NCI-H2029 treated with DMSO at 0.1 percent for 48 hours (cell line): ENCODE data around the gene KBTBD12.

Experiments
- DNase-seq: peaks from one replicate; lab custom pipeline; 2025; lab: John Stamatoyannopoulos, UW

Gene KBTBD12

DNA sequence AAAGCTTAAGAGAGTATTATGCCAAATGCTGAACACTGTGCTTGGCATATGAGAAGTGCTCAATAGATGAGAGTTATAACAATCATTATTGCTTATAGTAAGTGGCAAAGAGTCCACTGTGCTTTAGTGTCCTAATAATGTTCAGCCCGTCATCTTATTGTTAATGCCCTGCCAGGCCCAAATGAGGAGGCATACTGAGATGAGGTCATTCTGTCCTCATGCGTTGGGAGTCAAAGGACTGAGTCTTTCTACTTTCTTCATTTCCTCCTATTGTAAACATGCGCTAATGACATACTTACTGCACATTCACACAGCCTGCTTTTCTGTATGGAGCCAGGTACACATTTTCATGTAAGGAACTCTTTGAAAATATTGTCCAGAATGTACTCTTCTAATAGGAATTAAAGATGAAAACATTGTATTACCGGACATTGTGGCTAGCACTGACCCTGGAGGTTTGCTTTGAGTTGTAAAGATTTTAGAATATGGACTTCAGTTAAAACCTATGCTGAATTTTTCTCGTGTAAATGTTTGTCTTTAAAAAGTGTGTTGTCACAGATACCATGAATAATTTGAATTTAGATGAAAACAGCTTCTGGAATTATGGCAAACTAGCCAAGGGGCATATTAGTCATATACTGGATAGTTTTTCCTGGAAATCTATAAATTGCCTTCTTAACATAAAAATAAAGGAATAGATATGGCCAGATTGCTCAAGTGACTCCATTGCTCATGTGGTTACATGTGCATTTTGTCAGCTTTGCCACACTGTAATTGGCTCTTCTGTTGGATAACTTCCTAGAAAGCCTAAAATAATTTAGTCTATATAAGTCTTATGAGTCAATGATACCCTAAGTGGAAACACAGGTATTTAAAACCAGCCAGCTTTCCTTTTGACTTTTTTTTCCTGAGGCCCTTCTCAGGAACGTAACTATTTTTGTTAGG lies 38.3 kb downstream of the KBTBD12 start:
- no peak for DNase-seq

DNA sequence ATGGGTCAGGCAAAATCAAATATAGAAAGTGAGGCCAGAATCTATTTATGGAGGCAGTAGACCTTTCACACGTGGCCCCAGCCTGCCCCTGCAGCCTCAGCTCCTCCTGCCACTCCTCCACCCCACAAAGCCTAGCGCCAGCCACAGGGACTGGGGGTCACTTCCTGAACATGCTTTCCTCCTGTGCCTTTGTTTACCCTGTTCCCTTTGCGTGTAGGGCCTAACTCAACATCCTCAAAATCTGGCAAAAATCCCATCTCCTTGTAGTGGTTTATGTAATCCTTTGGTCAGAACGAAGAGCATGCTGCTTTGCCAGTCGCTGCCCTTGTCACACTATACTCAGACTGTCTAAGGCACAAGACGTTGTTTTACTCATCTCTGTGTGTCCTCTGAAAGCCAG lies 39.6 kb downstream of the KBTBD12 start:
- peak; percentile 76 for DNase-seq

DNA sequence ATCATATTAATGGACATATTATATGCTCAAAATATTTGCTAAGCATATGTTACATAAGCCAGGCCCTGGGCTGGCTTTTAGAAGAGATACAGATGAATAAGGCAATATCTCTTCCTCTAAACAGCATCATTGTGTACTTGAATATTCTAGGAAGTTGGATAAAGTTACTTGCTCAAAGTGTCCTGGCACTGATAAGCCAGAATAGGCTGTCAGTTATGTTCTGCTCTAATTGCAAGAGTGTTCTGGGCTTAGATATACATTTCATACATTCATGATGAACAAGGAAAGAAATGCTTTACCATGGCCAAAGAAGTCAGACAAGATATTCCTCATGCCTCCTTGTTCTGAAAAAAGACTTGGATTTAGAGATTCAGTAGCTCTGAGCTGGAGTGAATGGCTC lies 40.7 kb downstream of the KBTBD12 start:
- no peak for DNase-seq

DNA sequence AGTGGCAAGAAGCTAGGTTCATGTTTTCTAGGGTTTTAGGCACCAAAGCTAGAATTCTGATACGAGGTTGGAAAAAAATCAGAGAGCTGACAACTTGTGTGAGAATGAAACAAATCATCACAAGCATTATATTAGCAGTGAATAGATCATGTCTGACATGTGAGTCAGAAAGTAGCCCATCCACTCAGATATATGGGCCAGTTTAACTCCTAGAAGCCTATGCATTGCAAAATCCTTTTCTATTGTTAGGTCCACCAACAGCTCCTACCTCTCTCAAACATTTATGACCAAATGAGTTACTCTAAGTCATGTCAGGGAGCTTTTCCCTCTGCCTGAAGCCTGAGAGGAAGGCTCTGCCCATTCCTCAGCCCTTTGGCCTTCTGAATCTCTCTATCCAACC lies 44.0 kb downstream of the KBTBD12 start:
- no peak for DNase-seq

DNA sequence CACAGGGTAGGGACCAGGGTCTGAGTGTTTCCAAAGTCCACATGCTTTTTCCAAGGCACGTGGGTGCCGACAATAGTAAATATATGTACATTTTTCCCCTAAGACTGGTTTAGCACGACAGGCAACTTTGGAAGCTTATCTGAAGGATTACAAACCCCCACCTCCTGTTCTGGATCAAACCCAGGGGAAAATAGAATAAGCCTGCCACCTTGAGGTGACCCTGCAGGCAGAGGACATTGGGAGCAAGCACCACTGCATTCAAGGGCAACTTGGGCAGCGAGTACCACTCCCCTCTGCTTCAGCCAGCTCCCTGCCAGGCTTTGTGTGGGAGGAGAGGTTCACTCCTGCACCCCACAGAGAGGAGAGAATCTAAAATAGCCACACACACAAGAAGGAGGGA lies 44.8 kb downstream of the KBTBD12 start:
- DNase-seq, result no peak

DNA sequence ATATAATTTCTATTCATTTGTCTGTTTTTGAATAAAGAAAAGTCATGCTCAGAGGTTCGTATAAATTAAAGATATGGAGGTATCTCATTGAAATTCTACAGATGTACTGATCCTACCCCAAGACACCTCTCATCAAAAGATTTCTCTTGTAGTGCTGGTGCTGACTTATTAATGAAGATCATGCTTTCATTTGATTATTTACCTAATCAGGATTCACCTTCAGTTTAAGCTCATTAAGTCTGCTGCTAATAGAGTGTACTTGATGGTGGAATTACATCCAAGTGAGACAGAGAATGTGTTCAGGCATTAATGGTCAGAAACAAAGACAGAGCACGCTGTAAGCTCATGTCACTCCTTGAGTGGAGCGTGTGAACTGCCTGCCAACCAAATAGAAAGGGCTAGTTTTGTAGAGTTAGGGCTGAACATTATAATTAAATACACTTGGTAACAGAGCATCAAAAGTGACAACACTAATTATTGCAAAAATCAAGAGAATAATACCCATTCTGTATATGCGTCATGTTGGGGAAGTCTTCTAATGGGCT lies 45.5 kb downstream of the KBTBD12 start:
- no peak for DNase-seq

DNA sequence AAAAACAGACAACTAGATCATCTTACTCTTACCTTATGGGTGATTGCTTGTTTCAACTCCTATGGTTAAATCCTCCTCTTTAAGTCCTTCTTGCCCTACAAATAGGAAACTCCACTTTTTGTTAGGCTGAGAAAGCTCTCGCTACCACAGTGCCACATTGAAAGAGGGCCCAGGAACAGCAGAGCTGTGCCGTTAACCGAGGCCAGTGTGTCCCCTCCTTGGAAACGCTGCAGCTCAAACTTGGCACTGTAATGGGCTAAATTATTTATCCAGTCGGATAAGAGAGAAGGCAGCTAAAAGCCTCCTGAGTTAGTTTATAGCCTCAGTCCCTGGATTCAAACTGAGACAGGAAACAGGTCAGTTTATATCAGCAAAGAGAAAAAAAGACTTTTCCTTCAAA lies 46.1 kb downstream of the KBTBD12 start:
- DNase-seq, result no peak

DNA sequence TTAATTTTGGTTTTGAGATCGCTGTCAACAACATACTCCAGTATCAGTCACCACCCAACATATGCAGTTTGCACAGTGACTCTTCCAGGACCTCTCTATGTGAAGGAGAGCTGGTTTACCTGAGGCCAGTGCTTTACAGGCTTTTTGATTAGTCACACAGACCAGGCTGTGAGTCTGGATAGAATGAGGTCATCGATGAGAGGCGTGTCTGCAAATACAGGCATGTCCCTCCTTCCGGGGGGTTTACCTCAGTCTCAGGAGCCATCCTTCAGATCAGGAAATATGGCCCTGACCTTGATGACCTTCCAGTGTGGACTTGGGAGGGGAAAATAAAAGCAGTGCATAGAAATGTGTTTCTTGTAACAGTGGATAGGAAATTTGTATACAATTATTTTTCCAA lies 46.9 kb downstream of the KBTBD12 start:
- DNase-seq, result no peak

DNA sequence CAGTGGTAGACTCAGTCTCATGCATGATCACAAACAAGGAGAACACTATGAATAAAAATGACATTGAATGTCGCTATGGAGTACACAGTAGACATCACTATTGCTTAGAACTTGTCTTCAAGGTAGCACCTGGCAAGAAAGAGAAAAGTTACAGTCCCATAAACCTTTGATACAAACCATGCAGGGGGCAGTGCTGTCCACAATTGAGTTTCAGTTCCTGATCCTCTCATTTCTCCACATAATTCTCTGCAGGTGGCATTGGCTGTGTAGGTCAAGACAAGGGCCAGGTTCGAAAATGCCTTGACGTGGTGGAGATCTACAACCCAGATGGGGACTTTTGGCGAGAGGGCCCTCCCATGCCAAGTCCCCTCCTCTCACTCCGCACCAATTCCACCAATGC lies 47.9 kb downstream of the KBTBD12 start:
- DNase-seq, result no peak

DNA sequence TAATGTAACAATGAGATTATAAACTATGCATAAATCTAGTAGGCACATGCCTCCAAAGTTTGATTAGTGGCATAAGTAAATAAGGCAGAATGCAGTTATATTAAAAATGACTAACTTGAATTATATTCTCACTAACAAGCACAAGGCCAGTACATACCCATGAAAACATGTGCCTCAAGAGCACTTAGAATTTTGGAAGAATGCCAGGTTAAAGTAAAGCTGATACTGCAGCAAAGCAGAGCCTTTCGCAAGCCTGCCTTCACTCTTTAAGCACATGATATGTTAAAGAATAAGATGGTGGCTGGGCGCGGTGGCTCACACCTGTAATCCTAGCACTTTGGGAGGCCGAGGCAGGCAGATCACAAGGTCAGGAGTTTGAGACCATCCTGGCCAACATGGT lies 49.0 kb downstream of the KBTBD12 start:
- peak; percentile 88 for DNase-seq

DNA sequence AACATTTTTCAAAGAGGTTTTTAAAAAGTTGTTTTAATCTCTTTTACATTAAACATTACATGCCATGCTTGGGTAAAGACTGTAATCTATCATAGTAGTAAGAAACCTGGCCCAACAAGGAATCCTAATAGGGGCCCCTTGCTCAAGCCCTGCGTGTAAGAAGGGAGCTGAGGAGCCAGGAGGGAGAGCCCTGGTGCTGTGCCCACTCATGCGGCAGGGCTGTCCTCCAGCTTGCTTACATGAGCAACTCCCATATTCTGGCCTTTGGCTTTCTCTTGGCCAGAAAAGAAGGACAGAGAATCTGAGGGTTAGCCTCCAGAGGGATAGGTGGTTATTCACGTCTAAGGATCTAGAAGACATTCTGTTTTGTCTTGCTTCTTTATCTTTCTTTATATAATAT lies 49.8 kb downstream of the KBTBD12 start:
- DNase-seq, result no peak

DNA sequence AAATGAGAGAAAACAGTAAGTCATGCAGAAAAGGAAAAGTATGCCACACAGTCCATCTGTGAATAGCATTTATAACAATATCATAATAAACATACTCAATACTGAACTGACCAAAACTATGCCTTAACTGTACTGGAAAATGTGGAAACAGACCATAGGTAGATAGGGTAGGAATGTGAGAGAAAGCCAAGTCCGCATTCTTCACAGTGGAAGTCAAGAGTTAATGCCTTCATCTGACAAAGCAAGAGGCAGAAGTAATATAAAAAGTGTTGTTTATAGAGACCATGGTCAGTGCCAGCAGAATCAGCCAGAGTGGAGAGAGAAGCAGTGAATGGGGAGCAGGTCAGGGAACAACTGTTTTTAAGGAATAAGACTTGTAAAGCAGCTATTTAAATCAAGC lies 52.3 kb downstream of the KBTBD12 start:
- DNase-seq, result no peak

DNA sequence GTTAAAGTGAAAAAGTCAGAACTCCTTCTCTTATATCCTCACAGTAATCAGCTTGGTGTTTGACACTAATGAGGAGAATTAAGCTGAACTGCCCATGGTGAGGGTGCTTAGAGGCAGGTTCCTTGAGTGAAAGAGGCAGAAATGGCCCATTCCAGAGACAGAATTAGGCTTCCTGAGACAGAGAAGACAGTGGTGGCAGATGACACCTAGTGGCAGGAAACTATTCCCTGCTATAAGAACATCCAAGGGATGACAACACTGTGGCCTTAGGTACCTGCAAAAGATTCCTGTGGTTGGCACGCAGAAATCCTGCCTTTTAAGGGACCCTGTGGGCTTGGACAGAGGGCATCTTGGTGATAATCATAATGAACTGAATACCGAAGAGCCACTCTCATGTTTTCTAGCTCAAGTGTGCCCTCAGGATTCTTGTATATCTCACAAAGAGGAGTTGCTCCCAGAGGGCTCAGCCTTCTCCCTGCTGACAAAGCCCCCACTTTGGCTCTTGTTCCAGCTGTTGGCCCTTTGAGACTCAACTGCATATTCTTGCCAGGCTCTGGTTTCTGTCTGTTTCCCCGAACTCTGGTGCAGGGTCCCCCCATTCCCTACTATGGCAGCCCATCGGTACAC lies 56.0 kb downstream of the KBTBD12 start:
- DNase-seq, result peak; percentile 45

DNA sequence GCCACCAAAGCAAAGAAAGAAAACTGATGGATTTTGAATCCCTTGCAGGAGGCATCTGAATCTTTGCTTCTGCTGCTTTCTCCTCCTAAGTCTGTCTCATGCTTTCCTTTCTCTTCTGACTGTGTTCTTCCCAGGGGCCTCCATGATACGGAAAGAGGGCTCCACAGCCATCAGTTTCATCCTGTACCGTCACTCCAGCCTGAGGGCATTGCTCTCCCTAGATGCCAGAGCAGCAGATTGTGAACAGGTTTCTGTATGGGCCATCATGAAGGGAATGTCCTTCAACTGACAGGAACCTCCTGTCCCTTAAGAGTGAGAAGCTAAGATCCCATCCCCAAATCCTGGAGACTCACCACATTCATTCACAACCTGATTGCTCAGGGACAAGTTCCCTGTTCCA lies 59.2 kb downstream of the KBTBD12 start:
- DNase-seq, result no peak

DNA sequence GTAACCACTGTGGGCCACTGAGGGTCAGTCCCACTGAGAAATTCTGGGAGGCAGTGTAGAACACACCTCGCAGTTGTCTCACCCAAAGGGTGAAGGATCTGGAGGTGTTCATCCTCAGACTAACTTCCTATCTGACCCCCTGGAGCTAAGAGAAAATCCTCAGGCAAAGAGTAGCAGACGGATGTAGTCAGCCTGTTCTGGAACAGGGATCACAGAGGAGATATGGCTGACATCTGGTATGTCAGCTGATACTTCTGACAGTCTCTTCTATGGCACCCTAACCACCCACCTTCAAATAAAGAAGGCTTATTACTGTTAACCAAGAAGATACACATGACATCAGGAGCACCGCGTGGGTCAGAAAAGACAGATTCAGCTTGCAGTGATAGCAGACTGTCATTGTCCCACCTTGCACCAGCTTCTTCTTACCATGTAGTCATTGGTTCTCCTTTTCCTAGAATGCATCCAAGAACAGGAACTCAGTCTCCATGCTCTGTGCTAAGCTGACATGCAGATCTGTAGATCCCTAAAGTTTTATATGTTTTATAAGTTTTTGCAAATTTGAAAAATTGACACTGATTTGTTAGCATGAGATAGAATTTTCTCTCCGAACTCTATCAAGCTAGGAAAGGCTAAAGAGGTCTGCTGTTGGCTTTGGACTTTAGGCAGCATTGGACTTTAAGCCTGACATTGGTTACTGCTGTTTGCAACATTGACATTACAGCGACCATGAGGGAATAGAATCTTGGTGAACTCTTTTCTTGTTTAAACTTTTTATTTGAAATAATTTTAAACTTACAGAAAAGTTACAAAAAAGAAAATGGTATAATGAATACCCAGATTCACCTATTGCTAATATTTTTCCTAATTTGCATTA lies 60.4 kb downstream of the KBTBD12 start:
- no peak for DNase-seq

DNA sequence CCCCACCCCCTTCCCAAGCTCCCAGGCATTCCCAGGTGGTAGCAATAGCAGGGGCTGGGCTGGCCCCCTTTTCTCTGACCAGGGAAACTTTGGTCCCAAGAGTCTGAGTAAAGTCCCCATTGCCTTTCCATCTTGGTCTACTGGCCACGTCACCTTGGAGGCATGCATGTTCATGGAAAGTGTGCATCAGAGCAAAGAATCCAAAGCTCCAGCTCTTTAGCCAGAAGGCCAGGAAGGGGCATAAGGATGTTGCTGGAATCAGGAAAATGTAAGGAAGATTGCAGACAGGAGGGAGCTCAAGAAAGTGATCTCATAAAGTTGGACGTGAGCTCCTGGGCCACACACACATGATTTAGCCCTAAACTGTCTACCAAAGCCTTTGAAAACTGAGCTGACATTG lies 63.6 kb downstream of the KBTBD12 start:
- DNase-seq, result no peak

DNA sequence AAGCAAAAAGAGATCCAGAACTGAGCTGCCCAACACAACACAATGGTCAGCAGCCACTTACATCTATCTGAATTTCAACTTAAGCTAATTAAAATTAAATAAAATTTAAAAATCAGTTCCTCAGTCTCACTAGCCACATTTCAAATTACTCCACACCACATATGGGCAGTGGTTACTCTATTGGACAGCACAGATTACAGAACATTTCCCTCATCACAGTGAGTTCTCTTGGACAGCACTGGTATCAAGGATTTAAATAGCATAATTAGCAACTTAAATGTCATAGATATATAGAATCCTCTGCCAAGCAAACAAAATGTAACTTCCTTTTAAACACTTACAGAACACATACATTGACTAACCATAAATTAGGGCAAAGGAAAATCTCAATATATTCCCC lies 64.4 kb downstream of the KBTBD12 start:
- DNase-seq, result no peak

DNA sequence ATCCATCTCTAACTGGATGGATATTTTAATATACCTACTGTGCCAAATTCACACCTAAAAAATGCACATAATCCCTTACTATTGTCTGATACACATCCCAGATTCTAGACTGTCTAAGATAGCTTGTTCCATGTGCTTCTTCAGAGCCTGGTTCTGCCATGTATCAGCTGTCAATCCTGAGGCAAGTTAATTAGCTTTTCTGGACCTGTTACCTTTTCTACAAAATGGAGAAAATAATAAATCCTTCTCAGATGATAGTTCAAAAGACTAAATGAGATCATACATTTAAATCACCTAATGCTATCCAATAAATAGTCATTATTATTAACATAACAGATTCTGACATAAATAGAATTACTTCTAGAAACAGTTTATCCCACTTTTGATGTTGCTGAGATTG lies 66.1 kb downstream of the KBTBD12 start:
- no peak for DNase-seq

DNA sequence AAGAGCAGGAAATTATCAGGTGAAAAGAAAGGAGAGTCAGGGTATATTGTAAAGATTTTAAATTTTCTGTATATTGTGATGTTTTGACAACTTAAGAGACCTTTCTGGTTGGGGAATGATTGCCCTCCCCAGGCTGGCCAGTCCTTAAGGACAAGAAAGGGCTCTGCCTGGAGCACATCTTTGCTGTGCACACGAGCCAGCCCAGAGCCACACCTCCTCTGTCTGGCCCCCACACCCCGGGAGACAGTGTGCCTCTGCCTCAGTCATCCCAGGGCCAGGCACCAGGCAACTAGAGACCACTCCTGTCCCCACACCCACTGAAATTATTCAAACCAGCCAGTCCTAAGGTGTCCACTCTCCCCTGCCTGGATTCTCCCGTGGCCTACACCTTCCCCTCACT lies 67.1 kb downstream of the KBTBD12 start:
- DNase-seq, result no peak

DNA sequence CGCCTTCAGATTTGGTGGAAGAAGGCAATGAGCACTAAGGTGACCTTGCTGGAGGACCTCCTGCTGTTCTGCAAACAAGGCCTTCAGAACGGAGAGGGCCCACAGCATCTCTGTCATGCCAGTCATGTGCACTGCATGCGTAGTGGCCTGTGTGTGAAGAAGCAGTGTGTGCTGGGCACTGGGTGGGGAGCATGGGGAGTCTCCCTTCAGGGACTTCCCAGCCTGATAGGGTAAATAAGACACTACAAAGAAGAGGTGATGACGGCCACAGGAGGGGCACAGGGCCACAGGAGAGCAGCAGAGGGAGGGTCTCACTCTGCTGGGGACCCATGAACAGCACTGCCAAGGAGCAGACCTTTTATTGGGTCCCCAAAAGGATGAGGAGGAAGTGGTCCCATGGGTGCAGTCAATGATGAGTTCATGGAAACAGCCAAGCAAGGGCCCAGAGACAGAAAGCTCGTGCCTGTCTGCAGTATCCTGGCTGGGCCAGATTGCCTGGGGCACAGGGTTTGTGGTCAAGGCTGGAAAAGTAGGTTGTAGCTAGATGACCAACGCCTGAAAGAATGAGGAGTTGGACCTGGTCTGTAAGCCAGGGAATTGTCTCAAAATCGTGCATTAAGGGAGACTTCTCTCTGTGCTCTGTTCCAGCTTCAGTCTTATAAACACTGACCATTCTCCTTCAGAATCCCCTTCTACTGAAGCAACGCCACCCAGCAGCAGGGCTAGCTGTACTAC lies 69.4 kb downstream of the KBTBD12 start:
- DNase-seq, result no peak

DNA sequence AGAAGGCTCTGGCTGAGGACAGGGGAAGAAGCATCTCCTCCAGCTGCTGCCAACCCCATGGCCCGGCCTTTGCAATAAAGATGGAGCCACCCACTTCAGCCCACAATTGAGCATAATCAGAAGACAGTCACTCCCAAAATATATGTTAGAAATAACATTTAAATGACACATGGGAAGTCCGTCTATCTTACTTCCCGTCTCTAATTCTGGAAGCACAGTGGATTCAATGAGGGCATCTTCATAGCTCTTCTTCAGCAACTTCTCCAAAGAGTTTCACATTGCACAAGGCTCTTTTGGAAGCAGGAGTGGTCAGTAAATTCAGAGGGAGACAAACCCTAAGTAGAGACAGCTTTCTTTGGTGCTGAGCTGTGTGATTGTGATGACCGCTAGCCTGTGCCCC lies 70.2 kb downstream of the KBTBD12 start:
- DNase-seq, result no peak
